MM.1S (cell line): ENCODE results near the gene BICC1.

Experiments
- DNase-seq: peaks from one replicate; pipeline ENCODE4 v3.0.0-alpha.2; 2015
- H2AFZ ChIP-seq: fragments of 300-600 bp; sonication (generic); 2 replicates; pipeline ENCODE4 v1.6.0; 2016; ENCODE audit warnings: antibody characterized with exemption, low read length
- H3F3A ChIP-seq: fragments of 300-600 bp; sonication (generic); 2 replicates; pipeline ENCODE4 v1.6.1; 2016; ENCODE audit warnings: mild to moderate bottlenecking, antibody characterized with exemption, low read length, moderate library complexity, mixed read lengths; ENCODE audit not compliant: insufficient read depth
- H3K27ac ChIP-seq: fragments of 300-600 bp; sonication (generic); 2 replicates; pipeline ENCODE4 v1.5.1; 2016; ENCODE audit warnings: mild to moderate bottlenecking, low read length
- H3K27me3 ChIP-seq: fragments of 300-600 bp; sonication (generic); replicated peaks from 2 replicates; pipeline ENCODE4 v1.6.0; 2016; ENCODE audit warnings: low read length; ENCODE audit not compliant: insufficient read depth
- H3K36me3 ChIP-seq: fragments of 300-600 bp; sonication (generic); replicated peaks from 2 replicates; pipeline ENCODE4 v1.6.1; 2016; ENCODE audit warnings: mild to moderate bottlenecking, low read length, mixed read lengths; ENCODE audit not compliant: insufficient read depth
- H3K4me1 ChIP-seq: fragments of 300-600 bp; sonication (generic); 2 replicates; pipeline ENCODE4 v1.6.1; 2016; ENCODE audit warnings: low read length, mixed read lengths
- H3K4me2 ChIP-seq: fragments of 300-600 bp; sonication (generic); 2 replicates; pipeline ENCODE4 v1.6.0; 2016; ENCODE audit warnings: low read depth, low read length
- H3K4me3 ChIP-seq: fragments of 300-600 bp; sonication (generic); 2 replicates; pipeline ENCODE4 v1.5.1; 2016; ENCODE audit warnings: low read length, mixed read lengths
- H3K79me2 ChIP-seq: fragments of 300-600 bp; sonication (generic); 2 replicates; pipeline ENCODE4 v1.6.1; 2016; ENCODE audit warnings: mixed run types, low read length, mixed read lengths
- H3K9ac ChIP-seq: fragments of 300-600 bp; sonication (generic); 2 replicates; pipeline ENCODE4 v1.6.1; 2016; ENCODE audit warnings: low read length, mixed read lengths
- H3K9me2 ChIP-seq: fragments of 300-600 bp; sonication (generic); replicated peaks from 2 replicates; pipeline ENCODE4 v1.6.1; 2016; ENCODE audit warnings: mild to moderate bottlenecking, low read length, mixed read lengths; ENCODE audit not compliant: insufficient read depth
- H3K9me3 ChIP-seq: fragments of 300-600 bp; sonication (generic); replicated peaks from 2 replicates; pipeline ENCODE4 v1.6.1; 2016; ENCODE audit warnings: mild to moderate bottlenecking, low read length, mixed read lengths; ENCODE audit not compliant: insufficient read depth
- H4K20me1 ChIP-seq: fragments of 300-600 bp; sonication (generic); 2 replicates; pipeline ENCODE4 v1.6.1; 2016; ENCODE audit warnings: mild to moderate bottlenecking, low read length, moderate library complexity, mixed read lengths; ENCODE audit not compliant: insufficient read depth
- EZH2 ChIP-seq: fragments of 300-600 bp; sonication (generic); optimal IDR thresholded peaks from 2 replicates; pipeline ENCODE3; 2017; ENCODE audit warnings: low read depth, mild to moderate bottlenecking, antibody characterized with exemption, low read length, mixed read lengths
- EZH2phosphoT487 ChIP-seq: fragments of 300-600 bp; sonication (generic); IDR thresholded peaks from 2 replicates; pipeline ENCODE4 v1.6.1; 2018; ENCODE audit warnings: antibody characterized with exemption, low read length
- TF ChIP-seq, protein P1 (sequence below): fragments of 300-600 bp; sonication (generic); IDR thresholded peaks from 2 replicates; pipeline ENCODE4 v1.5.1; 2016; ENCODE audit warnings: antibody characterized with exemption, low read length, mixed read lengths

Gene BICC1

DNA sequence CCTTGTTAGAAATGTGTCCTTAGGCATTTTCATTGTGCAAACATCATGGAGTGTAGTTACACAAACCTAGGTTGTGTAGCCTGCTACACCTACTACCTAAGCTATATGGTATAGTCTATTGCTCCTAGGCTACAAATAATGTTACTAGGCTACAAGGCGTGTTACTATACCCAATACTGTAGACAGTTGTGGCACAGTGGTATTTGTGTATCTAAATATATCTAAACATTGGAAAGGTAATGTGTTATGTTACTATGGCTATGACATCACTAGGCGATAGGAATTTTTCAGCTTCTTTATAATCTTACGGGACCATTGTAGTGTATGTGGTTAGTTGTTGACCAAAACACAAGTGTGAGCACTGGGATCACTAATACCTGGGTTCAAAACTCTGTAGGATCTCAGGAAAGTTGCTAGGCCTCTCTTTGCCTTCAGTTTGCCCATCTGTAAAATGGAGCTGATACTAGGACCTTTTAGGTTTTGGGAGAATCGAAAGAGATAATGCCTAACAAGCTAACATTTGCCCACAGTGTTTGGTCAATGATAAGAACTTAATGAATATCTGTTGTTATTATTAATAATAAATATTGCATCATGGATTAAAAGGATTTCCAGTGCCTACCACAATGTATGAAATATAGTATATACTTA is 2.7 kb downstream of the BICC1 start:
- DNase-seq, result no peak
- H3K9me3 ChIP-seq, result no peaks in the 10 kb centered on the region
- no peaks in the 10 kb centered on the region for H3K27me3 ChIP-seq
- no peak overlapping the region for H3K4me3 ChIP-seq
- no peaks in the 10 kb centered on the region for H3K36me3 ChIP-seq
- no peaks in the 10 kb centered on the region for H3F3A ChIP-seq
- no peak overlapping the region for H3K27ac ChIP-seq
- no peaks in the 10 kb centered on the region for H3K4me1 ChIP-seq
- H3K9me2 ChIP-seq, result no peaks in the 10 kb centered on the region
- H4K20me1 ChIP-seq, result no peaks in the 10 kb centered on the region
- H3K9ac ChIP-seq, result no peak overlapping the region
- no peak overlapping the region for H2AFZ ChIP-seq
- H3K4me2 ChIP-seq, result no peak overlapping the region
- no peaks in the 10 kb centered on the region for H3K79me2 ChIP-seq
- TF ChIP-seq EZH2 (no peak), EZH2phosphoT487 (no peak)
- TF ChIP-seq, protein P1, sequence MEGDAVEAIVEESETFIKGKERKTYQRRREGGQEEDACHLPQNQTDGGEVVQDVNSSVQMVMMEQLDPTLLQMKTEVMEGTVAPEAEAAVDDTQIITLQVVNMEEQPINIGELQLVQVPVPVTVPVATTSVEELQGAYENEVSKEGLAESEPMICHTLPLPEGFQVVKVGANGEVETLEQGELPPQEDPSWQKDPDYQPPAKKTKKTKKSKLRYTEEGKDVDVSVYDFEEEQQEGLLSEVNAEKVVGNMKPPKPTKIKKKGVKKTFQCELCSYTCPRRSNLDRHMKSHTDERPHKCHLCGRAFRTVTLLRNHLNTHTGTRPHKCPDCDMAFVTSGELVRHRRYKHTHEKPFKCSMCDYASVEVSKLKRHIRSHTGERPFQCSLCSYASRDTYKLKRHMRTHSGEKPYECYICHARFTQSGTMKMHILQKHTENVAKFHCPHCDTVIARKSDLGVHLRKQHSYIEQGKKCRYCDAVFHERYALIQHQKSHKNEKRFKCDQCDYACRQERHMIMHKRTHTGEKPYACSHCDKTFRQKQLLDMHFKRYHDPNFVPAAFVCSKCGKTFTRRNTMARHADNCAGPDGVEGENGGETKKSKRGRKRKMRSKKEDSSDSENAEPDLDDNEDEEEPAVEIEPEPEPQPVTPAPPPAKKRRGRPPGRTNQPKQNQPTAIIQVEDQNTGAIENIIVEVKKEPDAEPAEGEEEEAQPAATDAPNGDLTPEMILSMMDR, result no peak

DNA sequence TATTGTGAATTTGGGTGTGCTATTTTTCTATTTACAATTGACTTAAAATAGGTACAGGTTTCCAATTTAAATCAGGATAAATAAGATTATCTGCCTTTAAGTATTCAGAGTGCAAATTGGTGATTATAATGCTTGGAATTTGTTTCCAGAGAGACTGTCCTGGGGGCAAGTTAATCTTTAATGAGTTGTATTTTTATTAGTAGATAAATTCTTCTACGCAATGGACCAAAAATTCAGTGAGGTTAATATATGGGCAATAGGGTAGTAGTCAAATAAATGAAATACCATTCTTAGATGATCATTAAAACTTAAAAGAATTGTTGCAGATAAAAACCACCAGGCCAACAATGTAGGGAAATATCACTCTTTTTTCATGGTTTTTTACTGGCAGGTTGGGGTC is 3.4 kb downstream of the BICC1 start:
- H3K79me2 ChIP-seq, result no peaks in the 10 kb centered on the region
- no peaks in the 10 kb centered on the region for H3K4me1 ChIP-seq
- H2AFZ ChIP-seq, result no peak overlapping the region
- no peak overlapping the region for H3K27ac ChIP-seq
- no peaks in the 10 kb centered on the region for H3F3A ChIP-seq
- no peaks in the 10 kb centered on the region for H3K9me2 ChIP-seq
- no peaks in the 10 kb centered on the region for H4K20me1 ChIP-seq
- no peaks in the 10 kb centered on the region for H3K27me3 ChIP-seq
- H3K4me2 ChIP-seq, result no peak overlapping the region
- H3K9me3 ChIP-seq, result no peaks in the 10 kb centered on the region
- no peak overlapping the region for H3K4me3 ChIP-seq
- TF ChIP-seq EZH2phosphoT487 (no peak), EZH2 (no peak)
- TF ChIP-seq, protein P1, result no peak
- no peak for DNase-seq
- H3K36me3 ChIP-seq, result no peaks in the 10 kb centered on the region
- no peak overlapping the region for H3K9ac ChIP-seq

DNA sequence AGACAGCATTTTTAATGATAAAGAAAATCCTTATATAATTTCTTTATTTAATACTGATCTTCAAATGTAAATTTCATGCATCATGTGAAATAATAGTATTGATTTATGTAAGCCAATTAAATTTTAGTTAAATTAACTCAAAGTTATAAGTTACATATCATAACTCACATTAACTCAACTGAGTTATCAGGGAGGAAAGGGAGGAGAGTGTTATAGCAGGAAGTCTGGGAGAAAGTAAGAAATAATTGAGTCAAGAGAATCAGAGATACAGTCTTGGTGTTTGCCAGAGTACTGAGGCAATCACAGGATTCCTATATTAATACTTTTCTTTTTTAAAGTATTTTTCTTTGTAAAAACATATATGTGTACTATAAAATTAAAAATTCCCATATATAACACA is 4.0 kb downstream of the BICC1 start:
- Histone ChIP-seq H3K4me1 (no peaks in the 10 kb centered on the region), H3K36me3 (no peaks in the 10 kb centered on the region), H3K4me3 (no peak overlapping the region), H3K9me2 (no peaks in the 10 kb centered on the region), H3K4me2 (no peak overlapping the region), H2AFZ (no peak overlapping the region), H3F3A (no peaks in the 10 kb centered on the region), H4K20me1 (no peaks in the 10 kb centered on the region), H3K27ac (no peak overlapping the region), H3K9ac (no peak overlapping the region), H3K9me3 (no peaks in the 10 kb centered on the region), H3K79me2 (no peaks in the 10 kb centered on the region), H3K27me3 (no peaks in the 10 kb centered on the region)
- TF ChIP-seq EZH2 (no peak), EZH2phosphoT487 (no peak)
- TF ChIP-seq, protein P1, result no peak
- DNase-seq, result no peak
